ENCODE measurements around the gene SERPINB7.

DNA sequence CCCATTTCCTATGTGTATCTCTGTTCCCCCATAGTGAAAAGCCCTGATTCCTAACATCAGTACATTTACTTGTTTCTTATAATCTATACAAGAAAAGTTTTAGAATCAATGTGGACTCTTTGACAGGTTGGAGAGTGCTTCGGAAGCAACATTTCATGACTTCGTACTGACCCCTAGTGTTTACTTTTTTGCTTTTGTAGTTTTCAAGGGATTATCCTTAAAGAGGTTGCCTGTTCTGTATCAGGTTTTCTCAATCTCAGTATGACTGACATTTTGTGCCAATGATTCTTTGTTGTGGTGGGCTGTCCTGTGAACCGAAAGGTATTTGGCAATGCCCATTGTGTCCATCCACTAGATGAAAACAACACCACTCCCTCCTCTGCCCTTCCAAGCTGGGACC lies 69.0 kb downstream of the SERPINB7 start:
- TF ChIP-seq, protein P1, sequence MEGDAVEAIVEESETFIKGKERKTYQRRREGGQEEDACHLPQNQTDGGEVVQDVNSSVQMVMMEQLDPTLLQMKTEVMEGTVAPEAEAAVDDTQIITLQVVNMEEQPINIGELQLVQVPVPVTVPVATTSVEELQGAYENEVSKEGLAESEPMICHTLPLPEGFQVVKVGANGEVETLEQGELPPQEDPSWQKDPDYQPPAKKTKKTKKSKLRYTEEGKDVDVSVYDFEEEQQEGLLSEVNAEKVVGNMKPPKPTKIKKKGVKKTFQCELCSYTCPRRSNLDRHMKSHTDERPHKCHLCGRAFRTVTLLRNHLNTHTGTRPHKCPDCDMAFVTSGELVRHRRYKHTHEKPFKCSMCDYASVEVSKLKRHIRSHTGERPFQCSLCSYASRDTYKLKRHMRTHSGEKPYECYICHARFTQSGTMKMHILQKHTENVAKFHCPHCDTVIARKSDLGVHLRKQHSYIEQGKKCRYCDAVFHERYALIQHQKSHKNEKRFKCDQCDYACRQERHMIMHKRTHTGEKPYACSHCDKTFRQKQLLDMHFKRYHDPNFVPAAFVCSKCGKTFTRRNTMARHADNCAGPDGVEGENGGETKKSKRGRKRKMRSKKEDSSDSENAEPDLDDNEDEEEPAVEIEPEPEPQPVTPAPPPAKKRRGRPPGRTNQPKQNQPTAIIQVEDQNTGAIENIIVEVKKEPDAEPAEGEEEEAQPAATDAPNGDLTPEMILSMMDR (IDR thresholded peaks at IDR 0.05 in 4 of 5, conservative IDR thresholded peaks at IDR 0.05 in 1 of 5): no peak
- TF ChIP-seq POLR2A (IDR thresholded peaks at IDR 0.05): no peak

All from gastrocnemius medialis (tissue), 4 donors.